Epithelial cell of esophagus (primary cell): ENCODE data around the gene CFC1.
"Not testable (repeated sequence)": the region's sequence is repeated elsewhere in the genome, so short reads cannot be mapped to it uniquely, and the experiment has no call there.

Experiments
- DNase-seq: peaks from one replicate; pipeline ENCODE4 v3.0.0; 2010; ENCODE audit warnings: low read depth
- H3K4me3 ChIP-seq: 2 replicates; pipeline ENCODE4 v1.5.1; 2011; ENCODE audit warnings: mild to moderate bottlenecking, low read length, control low read depth

CFC1 gene

GRCh38 chr2:130588688-130589458 lies 10.5 kb downstream of the CFC1 start:
- H3K4me3 ChIP-seq, DNase-seq: not testable (repeated sequence)

GRCh38 chr2:130584726-130585125 lies 14.6 kb downstream of the CFC1 start:
- not testable (repeated sequence) for DNase-seq, H3K4me3 ChIP-seq

GRCh38 chr2:130583582-130583981 lies 15.8 kb downstream of the CFC1 start:
- DNase-seq, H3K4me3 ChIP-seq: not testable (repeated sequence)

- not testable (repeated sequence) for H3K4me3 ChIP-seq, DNase-seq
These were observed 16.4 kb downstream of the CFC1 start for GRCh38 chr2:130582970-130583369.

GRCh38 chr2:130581491-130581890 lies 17.9 kb downstream of the CFC1 start:
- DNase-seq, H3K4me3 ChIP-seq: not testable (repeated sequence)

GRCh38 chr2:130579121-130579520 lies 20.3 kb downstream of the CFC1 start:
- not testable (repeated sequence) for DNase-seq, H3K4me3 ChIP-seq

- not testable (repeated sequence) for H3K4me3 ChIP-seq, DNase-seq
These were observed 21.8 kb downstream of the CFC1 start for GRCh38 chr2:130577559-130577958.

- not testable (repeated sequence) for DNase-seq, H3K4me3 ChIP-seq
These were observed 23.1 kb downstream of the CFC1 start for GRCh38 chr2:130576209-130576784.

- H3K4me3 ChIP-seq, DNase-seq: not testable (repeated sequence)
These were observed 25.1 kb downstream of the CFC1 start for GRCh38 chr2:130574230-130574629.

- DNase-seq, H3K4me3 ChIP-seq: not testable (repeated sequence)
These were observed 27.4 kb downstream of the CFC1 start for GRCh38 chr2:130571929-130572328.

- not testable (repeated sequence) for H3K4me3 ChIP-seq, DNase-seq
These were observed 33.2 kb downstream of the CFC1 start for GRCh38 chr2:130566165-130566564.

- H3K4me3 ChIP-seq, DNase-seq: not testable (repeated sequence)
These were observed 42.9 kb downstream of the CFC1 start for GRCh38 chr2:130556441-130556840.

- DNase-seq, H3K4me3 ChIP-seq: not testable (repeated sequence)
These were observed 45.2 kb downstream of the CFC1 start for GRCh38 chr2:130554178-130554577.

- not testable (repeated sequence) for H3K4me3 ChIP-seq, DNase-seq
These were observed 49.9 kb downstream of the CFC1 start for GRCh38 chr2:130549475-130549874.

- DNase-seq = not testable (repeated sequence)
These were observed 51.0 kb downstream of the CFC1 start for GRCh38 chr2:130548418-130548817.

GRCh38 chr2:130544978-130545377 lies 54.4 kb downstream of the CFC1 start:
- DNase-seq, H3K4me3 ChIP-seq: not testable (repeated sequence)

More at GRCh38 chr2:130548418-130548817, 51.0 kb downstream of the CFC1 start:
- H3K4me3 ChIP-seq = not testable (repeated sequence)

GRCh38 chr2:130543785-130544528 lies 55.4 kb downstream of the CFC1 start:
- H3K4me3 ChIP-seq, DNase-seq: not testable (repeated sequence)

- DNase-seq = not testable (repeated sequence)
These were observed 56.6 kb downstream of the CFC1 start for GRCh38 chr2:130542789-130543188.

More at GRCh38 chr2:130542789-130543188, 56.6 kb downstream of the CFC1 start:
- H3K4me3 ChIP-seq = not testable (repeated sequence)
